ENCODE measurements around the gene NKD1.
"Not testable (repeated sequence)": the region's sequence is repeated elsewhere in the genome, so short reads cannot be mapped to it uniquely, and the experiment has no call there.

NKD1 gene

DNA sequence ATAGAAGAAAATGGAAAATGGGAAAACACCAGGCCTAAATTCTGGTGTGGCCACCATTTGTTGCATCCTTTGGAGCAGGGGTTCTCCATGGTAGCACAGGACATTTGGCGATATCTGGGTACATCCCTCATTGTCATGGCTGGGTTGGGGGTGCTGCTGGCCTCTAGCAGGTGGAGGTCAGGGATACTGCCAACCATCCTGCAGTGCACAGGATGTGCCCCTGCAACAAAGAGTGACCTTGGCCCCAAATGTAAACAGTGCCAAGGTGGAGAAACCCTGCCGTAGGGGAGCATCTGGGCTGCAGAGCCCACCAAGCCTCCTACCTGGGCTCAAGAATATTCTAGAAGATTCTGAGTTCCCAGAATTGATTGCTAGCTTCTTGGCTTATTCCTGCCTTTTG, 27.5 kb downstream of the NKD1 start:
- Histone ChIP-seq H3K4ac (ENCODE audit: low read depth in 1 of 2, low read length in 2 of 2) (no peak overlapping the region), H3K23ac (ENCODE audit: low read length in 2 of 2) (no peak overlapping the region), H3K14ac (ENCODE audit: low read length in 2 of 2) (no peak overlapping the region), H3K4me2 (ENCODE audit: low read length, poor library complexity, severe bottlenecking) (no peak overlapping the region), H2BK12ac (ENCODE audit: low read length in 2 of 2) (no peak overlapping the region), H3K4me1 (ENCODE audit: control insufficient read depth, insufficient read depth, low read depth, low read length) (no peaks in the 10 kb centered on the region), H3K4me3 (ENCODE audit: insufficient read depth in 1 of 2, low read depth in 1 of 2, low read length in 2 of 2) (no peak overlapping the region), H3K9me3 (ENCODE audit: control insufficient read depth, low read length) (no peaks in the 10 kb centered on the region), H2BK120ac (ENCODE audit: low read depth, low read length) (no peak overlapping the region), H3K36me3 (ENCODE audit: control insufficient read depth in 1 of 2, insufficient read depth in 2 of 2, low read depth in 1 of 2, low read length in 2 of 2) (no peaks in the 10 kb centered on the region), H2AFZ (ENCODE audit: low read depth, low read length) (no peak overlapping the region), H3K27me3 (ENCODE audit: control insufficient read depth in 1 of 2, insufficient read depth in 1 of 2, low read length in 2 of 2) (peaks cover 4 to 11% of the 10 kb centered on the region in 2 experiments), H4K91ac (ENCODE audit: low read length) (no peak overlapping the region), H2AK5ac (ENCODE audit: low read length, severe bottlenecking) (no peak overlapping the region), H3K9ac (ENCODE audit: low read length) (no peak overlapping the region), H3K18ac (ENCODE audit: low read depth in 1 of 2, low read length in 2 of 2) (no peak overlapping the region), H2BK5ac (ENCODE audit: low read depth, low read length, poor library complexity, severe bottlenecking) (no peak overlapping the region), H3K27ac (ENCODE audit: low read length, poor library complexity, severe bottlenecking) (no peak overlapping the region), H3K79me1 (replicated peaks; ENCODE audit: low read length, poor library complexity, severe bottlenecking) (no peaks in the 10 kb centered on the region), H4K8ac (ENCODE audit: low read length) (no peak overlapping the region), H2BK15ac (ENCODE audit: low read depth, poor library complexity, severe bottlenecking) (no peak overlapping the region)
- no peak for DNase-seq
- WGBS: 95% methylated on average over 2 of the region's 2 CpGs

DNA sequence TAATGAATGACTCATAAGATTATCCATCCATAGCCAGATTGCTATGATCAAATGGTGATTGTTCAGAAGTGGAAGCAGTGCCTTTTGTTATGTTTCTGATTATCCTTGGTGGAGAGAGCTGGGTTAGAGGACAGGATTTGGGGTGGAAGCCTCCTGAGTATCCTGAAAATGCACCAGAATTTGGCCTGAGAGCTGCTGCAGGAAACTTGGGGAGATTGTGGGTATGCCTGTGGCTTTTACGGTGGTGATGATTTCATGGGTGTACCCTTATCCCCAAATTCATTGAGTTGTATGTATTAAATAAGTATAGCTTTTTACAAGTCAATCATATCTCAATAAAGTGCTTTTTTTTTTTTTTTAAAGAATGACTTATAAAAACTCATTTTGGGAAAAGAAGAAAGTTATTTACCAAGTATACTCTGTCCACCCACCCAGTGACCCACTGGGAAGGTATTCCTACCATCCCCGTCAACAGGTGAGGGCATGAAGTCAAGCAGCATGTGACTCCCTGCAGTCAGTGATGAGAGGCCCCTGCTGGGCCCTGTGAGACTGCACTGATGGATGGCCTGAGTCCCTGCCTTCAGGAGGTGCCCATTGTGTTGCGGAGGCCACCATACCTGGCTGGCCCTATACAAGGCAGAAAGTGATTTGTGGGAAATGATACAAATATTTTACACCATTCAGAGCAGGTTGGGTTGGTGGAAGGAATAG, 28.4 kb downstream of the NKD1 start:
- no peaks in the 10 kb centered on the region for H3K4me1 ChIP-seq (ENCODE audit: control insufficient read depth, insufficient read depth, low read depth, low read length)
- no peak overlapping the region for H3K14ac ChIP-seq (ENCODE audit: low read length in 2 of 2)
- H3K36me3 ChIP-seq (ENCODE audit: control insufficient read depth in 1 of 2, insufficient read depth in 2 of 2, low read depth in 1 of 2, low read length in 2 of 2): no peaks in the 10 kb centered on the region
- H2AFZ ChIP-seq (ENCODE audit: low read depth, low read length): no peak overlapping the region
- H2BK12ac ChIP-seq (ENCODE audit: low read length in 2 of 2): no peak overlapping the region
- H3K9me3 ChIP-seq (ENCODE audit: control insufficient read depth, low read length): no peaks in the 10 kb centered on the region
- H3K79me1 ChIP-seq (replicated peaks; ENCODE audit: low read length, poor library complexity, severe bottlenecking): no peaks in the 10 kb centered on the region
- 100% methylated on average over 1 of the region's 3 CpGs for WGBS
- H2AK5ac ChIP-seq (ENCODE audit: low read length, severe bottlenecking): no peak overlapping the region
- H3K4ac ChIP-seq (ENCODE audit: low read depth in 1 of 2, low read length in 2 of 2): no peak overlapping the region
- H2BK120ac ChIP-seq (ENCODE audit: low read depth, low read length): no peak overlapping the region
- no peak overlapping the region for H4K8ac ChIP-seq (ENCODE audit: low read length)
- H3K4me2 ChIP-seq (ENCODE audit: low read length, poor library complexity, severe bottlenecking): no peak overlapping the region
- no peak overlapping the region for H2BK5ac ChIP-seq (ENCODE audit: low read depth, low read length, poor library complexity, severe bottlenecking)
- no peak overlapping the region for H3K18ac ChIP-seq (ENCODE audit: low read depth in 1 of 2, low read length in 2 of 2)
- no peak overlapping the region for H3K23ac ChIP-seq (ENCODE audit: low read length in 2 of 2)
- DNase-seq: no peak
- H3K9ac ChIP-seq (ENCODE audit: low read length): no peak overlapping the region
- no peak overlapping the region for H4K91ac ChIP-seq (ENCODE audit: low read length)
- H3K27me3 ChIP-seq (ENCODE audit: control insufficient read depth in 1 of 2, insufficient read depth in 1 of 2, low read length in 2 of 2): peaks cover 0 to 11% of the 10 kb centered on the region in 2 experiments
- no peak overlapping the region for H3K27ac ChIP-seq (ENCODE audit: low read length, poor library complexity, severe bottlenecking)
- no peak overlapping the region for H3K4me3 ChIP-seq (ENCODE audit: insufficient read depth in 1 of 2, low read depth in 1 of 2, low read length in 2 of 2)
- no peak overlapping the region for H2BK15ac ChIP-seq (ENCODE audit: low read depth, poor library complexity, severe bottlenecking)

GRCh38 chr16:50578137-50578536, 29.9 kb downstream of the NKD1 start:
- no peak overlapping the region for H2BK5ac ChIP-seq (ENCODE audit: low read depth, low read length, poor library complexity, severe bottlenecking)
- H4K91ac ChIP-seq (ENCODE audit: low read length): no peak overlapping the region
- H2BK15ac ChIP-seq (ENCODE audit: low read depth, poor library complexity, severe bottlenecking): no peak overlapping the region
- no peak overlapping the region for H3K4me3 ChIP-seq (ENCODE audit: insufficient read depth in 1 of 2, low read depth in 1 of 2, low read length in 2 of 2)
- no peak for DNase-seq
- H3K4me1 ChIP-seq (ENCODE audit: control insufficient read depth, insufficient read depth, low read depth, low read length): no peaks in the 10 kb centered on the region
- H3K9ac ChIP-seq (ENCODE audit: low read length): no peak overlapping the region
- 90% methylated on average over 2 of the region's 2 CpGs for WGBS
- H2BK120ac ChIP-seq (ENCODE audit: low read depth, low read length): no peak overlapping the region
- H3K18ac ChIP-seq (ENCODE audit: low read depth in 1 of 2, low read length in 2 of 2): no peak overlapping the region
- H3K79me1 ChIP-seq (replicated peaks; ENCODE audit: low read length, poor library complexity, severe bottlenecking): no peaks in the 10 kb centered on the region
- H3K9me3 ChIP-seq (ENCODE audit: control insufficient read depth, low read length): no peaks in the 10 kb centered on the region
- no peak overlapping the region for H3K23ac ChIP-seq (ENCODE audit: low read length in 2 of 2)
- H3K27ac ChIP-seq (ENCODE audit: low read length, poor library complexity, severe bottlenecking): no peak overlapping the region
- H3K14ac ChIP-seq (ENCODE audit: low read length in 2 of 2): no peak overlapping the region
- no peaks in the 10 kb centered on the region for H3K27me3 ChIP-seq (ENCODE audit: control insufficient read depth in 1 of 2, insufficient read depth in 1 of 2, low read length in 2 of 2)
- no peaks in the 10 kb centered on the region for H3K36me3 ChIP-seq (ENCODE audit: control insufficient read depth in 1 of 2, insufficient read depth in 2 of 2, low read depth in 1 of 2, low read length in 2 of 2)
- no peak overlapping the region for H4K8ac ChIP-seq (ENCODE audit: low read length)
- H3K4me2 ChIP-seq (ENCODE audit: low read length, poor library complexity, severe bottlenecking): no peak overlapping the region
- H3K4ac ChIP-seq (ENCODE audit: low read depth in 1 of 2, low read length in 2 of 2): no peak overlapping the region
- no peak overlapping the region for H2AFZ ChIP-seq (ENCODE audit: low read depth, low read length)
- no peak overlapping the region for H2BK12ac ChIP-seq (ENCODE audit: low read length in 2 of 2)
- no peak overlapping the region for H2AK5ac ChIP-seq (ENCODE audit: low read length, severe bottlenecking)

GRCh38 chr16:50579373-50579772, 31.2 kb downstream of the NKD1 start:
- not testable (repeated sequence) for H3K4me3 ChIP-seq (ENCODE audit: insufficient read depth in 1 of 2, low read depth in 1 of 2, low read length in 2 of 2); H2BK12ac ChIP-seq (ENCODE audit: low read length in 2 of 2); H2AK5ac ChIP-seq (ENCODE audit: low read length, severe bottlenecking); H3K9ac ChIP-seq (ENCODE audit: low read length); H3K79me1 ChIP-seq (replicated peaks; ENCODE audit: low read length, poor library complexity, severe bottlenecking); H2BK15ac ChIP-seq (ENCODE audit: low read depth, poor library complexity, severe bottlenecking); H3K27me3 ChIP-seq (ENCODE audit: control insufficient read depth in 1 of 2, insufficient read depth in 1 of 2, low read length in 2 of 2); H3K4me1 ChIP-seq (ENCODE audit: control insufficient read depth, insufficient read depth, low read depth, low read length); H3K4me2 ChIP-seq (ENCODE audit: low read length, poor library complexity, severe bottlenecking); H3K18ac ChIP-seq (ENCODE audit: low read depth in 1 of 2, low read length in 2 of 2); H3K4ac ChIP-seq (ENCODE audit: low read depth in 1 of 2, low read length in 2 of 2); H2AFZ ChIP-seq (ENCODE audit: low read depth, low read length); H3K23ac ChIP-seq (ENCODE audit: low read length in 2 of 2); H2BK120ac ChIP-seq (ENCODE audit: low read depth, low read length); H2BK5ac ChIP-seq (ENCODE audit: low read depth, low read length, poor library complexity, severe bottlenecking); H4K8ac ChIP-seq (ENCODE audit: low read length); H3K14ac ChIP-seq (ENCODE audit: low read length in 2 of 2); H3K27ac ChIP-seq (ENCODE audit: low read length, poor library complexity, severe bottlenecking); H4K91ac ChIP-seq (ENCODE audit: low read length); DNase-seq; H3K9me3 ChIP-seq (ENCODE audit: control insufficient read depth, low read length); H3K36me3 ChIP-seq (ENCODE audit: control insufficient read depth in 1 of 2, insufficient read depth in 2 of 2, low read depth in 1 of 2, low read length in 2 of 2)
- 95% methylated on average over 32 of the region's 32 CpGs for WGBS

Data from mesenchymal stem cell (in vitro differentiated cells and primary cell).